ENCODE results near the gene EPS8.

- TF ChIP-seq EP300 (IDR thresholded peaks at IDR 0.05): no peak
- no peak for TF ChIP-seq CTCF (IDR thresholded peaks at IDR 0.05)
- TF ChIP-seq POLR2A (IDR thresholded peaks at IDR 0.05): no peak
These were observed 53.2 kb downstream of the EPS8 start for GRCh38 chr12:15735837-15736615.

Measured in gastroesophageal sphincter (tissue), 3 donors.